ENCODE data around the gene MORN5.

MORN5 gene

DNA sequence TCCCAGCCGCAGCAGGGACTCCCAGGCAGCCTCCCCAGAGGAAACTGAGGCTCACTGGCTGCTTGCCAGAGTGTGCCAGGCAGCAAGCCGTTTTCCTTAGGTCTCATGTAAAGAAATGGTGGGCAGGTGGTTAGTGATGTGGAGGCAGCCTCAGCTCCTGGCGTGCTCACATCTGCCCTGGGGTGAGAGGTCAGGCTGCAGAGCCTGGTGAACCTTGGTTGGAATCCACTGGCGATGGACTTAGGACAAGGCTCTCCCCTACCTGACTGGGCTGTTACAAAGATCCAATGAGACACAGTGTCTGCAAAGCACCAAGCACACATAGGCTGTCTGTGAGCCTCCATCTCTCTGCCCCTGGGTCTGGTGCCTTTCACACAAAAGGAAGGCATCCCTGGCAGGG is 38.2 kb downstream of the MORN5 start:
- Histone ChIP-seq H3K4me3 (ENCODE audit: low read length) (no peak overlapping the region), H3K4me1 (ENCODE audit: control insufficient read depth, low read depth, low read length) (no peaks in the 10 kb centered on the region), H3K27ac (ENCODE audit: low read length) (no peak overlapping the region), H3K36me3 (ENCODE audit: control insufficient read depth, low read depth, low read length) (no peaks in the 10 kb centered on the region), H3K9me3 (ENCODE audit: control insufficient read depth, low read depth, low read length) (no peaks in the 10 kb centered on the region), H3K9ac (ENCODE audit: low read length) (no peak overlapping the region), H3K27me3 (ENCODE audit: control insufficient read depth, insufficient read depth, low read length) (no peaks in the 10 kb centered on the region)

DNA sequence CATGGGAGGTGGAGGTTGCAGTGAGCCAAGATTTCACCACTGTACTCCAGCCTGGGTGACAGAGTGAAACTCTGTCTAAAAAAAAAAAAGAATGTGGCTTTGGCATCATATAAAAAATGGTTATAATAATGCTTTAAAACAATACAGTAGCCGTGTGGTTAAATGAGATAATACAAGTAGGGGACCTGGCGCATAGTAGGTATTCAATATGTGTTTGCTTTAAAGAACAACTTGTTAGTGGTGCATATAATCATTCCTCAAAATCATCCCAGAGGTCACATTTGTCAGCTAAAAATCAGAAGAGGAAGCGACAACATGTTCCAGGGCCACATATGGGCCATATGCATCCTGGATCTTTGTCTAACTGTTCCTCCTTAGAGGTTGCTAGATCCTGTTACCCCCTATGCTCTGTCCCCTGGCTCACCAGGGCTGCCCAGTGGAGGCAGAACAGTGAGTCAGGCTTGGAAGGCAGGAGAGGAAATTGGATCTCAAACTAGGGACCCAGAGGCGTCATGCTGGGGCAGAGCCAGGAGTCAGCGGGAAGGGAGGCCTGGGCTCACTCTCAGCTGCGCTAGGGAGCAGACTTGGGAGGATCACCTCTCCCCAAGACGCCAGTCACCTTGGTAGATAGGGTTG is 41.4 kb downstream of the MORN5 start:
- no peak overlapping the region for H3K9ac ChIP-seq (ENCODE audit: low read length)
- no peaks in the 10 kb centered on the region for H3K27me3 ChIP-seq (ENCODE audit: control insufficient read depth, insufficient read depth, low read length)
- no peak overlapping the region for H3K27ac ChIP-seq (ENCODE audit: low read length)
- no peak overlapping the region for H3K4me3 ChIP-seq (ENCODE audit: low read length)
- H3K4me1 ChIP-seq (ENCODE audit: control insufficient read depth, low read depth, low read length) = peaks cover 6% of the 10 kb centered on the region
- H3K9me3 ChIP-seq (ENCODE audit: control insufficient read depth, low read depth, low read length) = no peaks in the 10 kb centered on the region
- no peaks in the 10 kb centered on the region for H3K36me3 ChIP-seq (ENCODE audit: control insufficient read depth, low read depth, low read length)

DNA sequence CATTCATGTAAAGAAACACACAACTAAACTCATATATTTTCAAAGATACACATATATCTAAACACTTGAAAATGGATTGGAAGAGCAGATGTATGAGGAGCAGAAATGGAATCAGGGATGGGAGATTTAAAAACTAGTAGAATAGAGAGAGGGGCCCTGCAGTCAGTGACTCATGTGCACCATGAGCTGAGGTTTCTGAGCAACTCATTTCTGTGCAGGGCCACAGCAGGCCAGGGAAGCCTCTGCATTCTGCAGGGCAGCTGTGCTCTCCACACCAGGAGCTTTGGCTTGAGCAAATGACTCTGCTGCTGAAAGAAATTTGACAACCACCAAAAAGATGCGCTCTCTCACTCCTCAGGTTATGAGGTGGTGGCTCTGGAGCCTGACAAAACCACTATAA is 41.9 kb downstream of the MORN5 start:
- Histone ChIP-seq H3K27ac (ENCODE audit: low read length) (no peak overlapping the region), H3K9ac (ENCODE audit: low read length) (no peak overlapping the region), H3K4me3 (ENCODE audit: low read length) (no peak overlapping the region)

DNA sequence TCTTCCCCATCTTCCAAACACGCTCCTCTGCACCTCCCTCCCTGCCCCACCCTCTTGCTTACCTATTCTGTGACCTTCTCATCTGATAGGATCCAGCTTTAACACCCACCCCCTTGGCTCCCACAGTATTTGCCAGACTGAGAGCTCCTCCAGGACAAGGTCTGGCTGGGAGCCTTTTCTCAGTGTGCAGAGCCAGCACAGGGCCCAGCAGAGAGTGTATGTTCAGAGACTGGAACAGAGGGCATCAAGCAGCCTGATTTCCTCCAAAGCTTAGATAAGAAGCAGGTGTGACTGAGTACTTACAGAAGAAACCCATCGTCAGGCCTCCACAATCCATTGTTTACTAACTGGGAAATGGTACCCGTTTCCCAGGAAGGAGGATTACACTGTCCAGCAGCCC is 42.4 kb downstream of the MORN5 start:
- no peak overlapping the region for H3K9ac ChIP-seq (ENCODE audit: low read length)
- H3K9me3 ChIP-seq (ENCODE audit: control insufficient read depth, low read depth, low read length) = no peaks in the 10 kb centered on the region
- peaks cover 6% of the 10 kb centered on the region for H3K4me1 ChIP-seq (ENCODE audit: control insufficient read depth, low read depth, low read length)
- no peak overlapping the region for H3K27ac ChIP-seq (ENCODE audit: low read length)
- no peak overlapping the region for H3K4me3 ChIP-seq (ENCODE audit: low read length)
- H3K36me3 ChIP-seq (ENCODE audit: control insufficient read depth, low read depth, low read length) = no peaks in the 10 kb centered on the region
- H3K27me3 ChIP-seq (ENCODE audit: control insufficient read depth, insufficient read depth, low read length) = no peaks in the 10 kb centered on the region

More for the DNA sequence above, 41.9 kb downstream of the MORN5 start:
- no peaks in the 10 kb centered on the region for H3K27me3 ChIP-seq (ENCODE audit: control insufficient read depth, insufficient read depth, low read length)
- no peaks in the 10 kb centered on the region for H3K9me3 ChIP-seq (ENCODE audit: control insufficient read depth, low read depth, low read length)
- no peaks in the 10 kb centered on the region for H3K36me3 ChIP-seq (ENCODE audit: control insufficient read depth, low read depth, low read length)
- peaks cover 6% of the 10 kb centered on the region for H3K4me1 ChIP-seq (ENCODE audit: control insufficient read depth, low read depth, low read length)

GRCh38 chr9:122204055-122204454 is 44.3 kb downstream of the MORN5 start:
- Histone ChIP-seq H3K4me3 (ENCODE audit: low read length) (no peak overlapping the region), H3K27me3 (ENCODE audit: control insufficient read depth, insufficient read depth, low read length) (no peaks in the 10 kb centered on the region), H3K9ac (ENCODE audit: low read length) (no peak overlapping the region), H3K9me3 (ENCODE audit: control insufficient read depth, low read depth, low read length) (no peaks in the 10 kb centered on the region), H3K36me3 (ENCODE audit: control insufficient read depth, low read depth, low read length) (no peaks in the 10 kb centered on the region), H3K4me1 (ENCODE audit: control insufficient read depth, low read depth, low read length) (peaks cover 6% of the 10 kb centered on the region), H3K27ac (ENCODE audit: low read length) (no peak overlapping the region)

DNA sequence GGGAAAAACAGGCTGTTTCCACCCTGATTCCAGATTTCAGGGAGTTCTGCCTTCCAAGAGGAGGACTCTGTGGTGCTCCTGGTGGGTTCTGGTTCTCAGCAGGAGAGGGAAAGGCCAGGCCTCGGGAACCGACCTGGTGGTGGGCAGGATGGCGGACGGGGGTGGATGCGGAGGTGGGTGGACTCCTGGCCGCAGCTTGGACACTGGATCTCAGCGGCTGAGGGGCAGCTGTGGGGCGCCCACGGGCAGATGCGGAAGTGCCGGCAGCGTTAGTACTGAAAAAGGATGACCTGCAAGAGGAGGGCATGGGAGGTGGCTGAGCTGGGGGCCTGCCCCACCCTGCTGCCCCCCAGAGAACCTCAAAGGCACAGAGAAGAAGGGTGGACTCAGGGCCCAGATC is 44.8 kb downstream of the MORN5 start:
- H3K9me3 ChIP-seq (ENCODE audit: control insufficient read depth, low read depth, low read length) = no peaks in the 10 kb centered on the region
- H3K36me3 ChIP-seq (ENCODE audit: control insufficient read depth, low read depth, low read length) = no peaks in the 10 kb centered on the region
- no peak overlapping the region for H3K9ac ChIP-seq (ENCODE audit: low read length)
- no peak overlapping the region for H3K27ac ChIP-seq (ENCODE audit: low read length)
- no peaks in the 10 kb centered on the region for H3K27me3 ChIP-seq (ENCODE audit: control insufficient read depth, insufficient read depth, low read length)
- peaks cover 6% of the 10 kb centered on the region for H3K4me1 ChIP-seq (ENCODE audit: control insufficient read depth, low read depth, low read length)
- no peak overlapping the region for H3K4me3 ChIP-seq (ENCODE audit: low read length)

DNA sequence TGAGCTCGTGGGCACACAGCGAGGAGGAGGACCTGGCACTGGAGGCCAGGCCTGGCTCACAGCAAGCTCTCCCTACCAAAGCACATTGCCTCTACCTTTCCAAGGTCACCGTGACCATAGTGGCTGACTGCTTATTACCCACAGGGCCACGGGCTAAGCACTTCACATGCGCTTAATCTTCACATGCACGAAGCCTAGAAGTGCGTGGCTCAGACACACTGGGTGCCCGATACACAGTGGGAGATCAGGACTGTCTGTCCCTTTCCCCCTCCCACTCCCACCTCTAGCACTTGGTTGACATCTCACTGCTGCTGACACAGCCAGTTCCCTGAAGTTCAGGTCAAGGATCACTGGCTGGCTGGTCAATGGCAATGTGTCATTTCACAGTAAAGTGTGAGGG is 45.5 kb downstream of the MORN5 start:
- no peak overlapping the region for H3K27ac ChIP-seq (ENCODE audit: low read length)
- H3K4me1 ChIP-seq (ENCODE audit: control insufficient read depth, low read depth, low read length) = peaks cover 6% of the 10 kb centered on the region
- H3K4me3 ChIP-seq (ENCODE audit: low read length) = no peak overlapping the region
- H3K9ac ChIP-seq (ENCODE audit: low read length) = no peak overlapping the region
- H3K9me3 ChIP-seq (ENCODE audit: control insufficient read depth, low read depth, low read length) = no peaks in the 10 kb centered on the region
- H3K36me3 ChIP-seq (ENCODE audit: control insufficient read depth, low read depth, low read length) = no peaks in the 10 kb centered on the region
- H3K27me3 ChIP-seq (ENCODE audit: control insufficient read depth, insufficient read depth, low read length) = no peaks in the 10 kb centered on the region

GRCh38 chr9:122206118-122207046 is 46.7 kb downstream of the MORN5 start:
- H3K4me3 ChIP-seq (ENCODE audit: low read length) = no peak overlapping the region
- H3K9me3 ChIP-seq (ENCODE audit: control insufficient read depth, low read depth, low read length) = no peaks in the 10 kb centered on the region
- H3K27me3 ChIP-seq (ENCODE audit: control insufficient read depth, insufficient read depth, low read length) = peaks cover 7% of the 10 kb centered on the region
- no peak overlapping the region for H3K9ac ChIP-seq (ENCODE audit: low read length)
- peaks cover 6% of the 10 kb centered on the region for H3K4me1 ChIP-seq (ENCODE audit: control insufficient read depth, low read depth, low read length)
- H3K36me3 ChIP-seq (ENCODE audit: control insufficient read depth, low read depth, low read length) = no peaks in the 10 kb centered on the region
- no peak overlapping the region for H3K27ac ChIP-seq (ENCODE audit: low read length)

GRCh38 chr9:122207096-122207495 is 47.4 kb downstream of the MORN5 start:
- Histone ChIP-seq H3K27ac (ENCODE audit: low read length) (no peak overlapping the region), H3K9ac (ENCODE audit: low read length) (no peak overlapping the region), H3K4me3 (ENCODE audit: low read length) (no peak overlapping the region), H3K4me1 (ENCODE audit: control insufficient read depth, low read depth, low read length) (peaks cover 6% of the 10 kb centered on the region), H3K27me3 (ENCODE audit: control insufficient read depth, insufficient read depth, low read length) (peaks cover 14% of the 10 kb centered on the region), H3K9me3 (ENCODE audit: control insufficient read depth, low read depth, low read length) (no peaks in the 10 kb centered on the region), H3K36me3 (ENCODE audit: control insufficient read depth, low read depth, low read length) (no peaks in the 10 kb centered on the region)

DNA sequence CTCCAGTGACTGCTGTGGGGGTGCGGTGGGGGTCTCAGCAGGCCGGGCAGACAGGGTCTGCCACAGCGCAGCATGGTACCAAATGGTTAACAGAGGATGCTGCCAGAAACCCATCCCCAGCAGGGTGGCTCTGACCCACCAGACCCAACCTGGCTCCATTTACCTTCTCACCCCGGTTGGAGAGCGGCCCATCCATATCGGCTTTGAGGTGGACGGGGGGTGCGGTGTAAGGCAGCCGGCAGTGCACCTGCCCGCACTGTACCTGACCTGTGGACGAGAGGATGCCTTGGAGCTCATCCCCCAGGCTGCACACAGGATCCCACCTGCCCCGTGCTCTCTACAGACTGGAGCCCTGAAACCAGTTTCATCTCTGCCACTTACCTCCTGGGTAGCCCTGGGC is 49.7 kb downstream of the MORN5 start:
- Histone ChIP-seq H3K9ac (ENCODE audit: low read length) (no peak overlapping the region), H3K4me3 (ENCODE audit: low read length) (no peak overlapping the region), H3K27me3 (ENCODE audit: control insufficient read depth, insufficient read depth, low read length) (peaks cover 36% of the 10 kb centered on the region), H3K4me1 (ENCODE audit: control insufficient read depth, low read depth, low read length) (peaks cover 2% of the 10 kb centered on the region), H3K36me3 (ENCODE audit: control insufficient read depth, low read depth, low read length) (no peaks in the 10 kb centered on the region), H3K27ac (ENCODE audit: low read length) (no peak overlapping the region), H3K9me3 (ENCODE audit: control insufficient read depth, low read depth, low read length) (no peaks in the 10 kb centered on the region)

DNA sequence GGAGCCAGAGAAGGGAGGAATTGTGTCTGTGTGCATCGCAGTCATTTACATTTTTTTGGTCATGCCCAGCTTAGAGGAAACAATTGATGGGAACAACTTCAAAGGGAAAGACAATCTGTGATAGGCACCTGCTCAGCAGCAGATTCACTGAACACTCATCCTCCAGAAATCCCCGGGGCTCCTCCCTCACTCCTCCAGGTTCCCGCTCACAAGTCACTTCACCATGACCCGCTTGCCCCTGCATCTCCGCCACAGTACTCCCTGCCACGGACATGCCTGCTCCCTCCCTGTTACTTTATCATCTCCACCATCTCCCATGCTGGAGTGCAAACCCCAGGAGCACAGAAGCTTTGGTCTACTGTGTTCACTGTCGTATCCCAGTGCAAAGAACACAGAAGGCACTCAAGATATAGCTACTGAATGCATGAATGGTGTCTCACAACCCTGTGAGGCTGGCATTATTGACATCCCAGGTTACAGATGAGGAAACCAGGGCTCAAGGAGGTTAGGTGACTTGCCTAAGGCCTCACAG is 52.8 kb downstream of the MORN5 start:
- Histone ChIP-seq H3K9me3 (ENCODE audit: control insufficient read depth, low read depth, low read length) (no peaks in the 10 kb centered on the region), H3K4me3 (ENCODE audit: low read length) (no peak overlapping the region), H3K9ac (ENCODE audit: low read length) (no peak overlapping the region), H3K27me3 (ENCODE audit: control insufficient read depth, insufficient read depth, low read length) (peaks cover 67% of the 10 kb centered on the region), H3K27ac (ENCODE audit: low read length) (no peak overlapping the region), H3K36me3 (ENCODE audit: control insufficient read depth, low read depth, low read length) (no peaks in the 10 kb centered on the region), H3K4me1 (ENCODE audit: control insufficient read depth, low read depth, low read length) (peaks cover 3% of the 10 kb centered on the region)
